Stimulated activated CD4-positive, alpha-beta T cell treated with anti-CD3 and anti-CD28 coated beads, Interleukin-2, amount 100 ng/mL, for 4 hours (primary cell): Measurements from ENCODE around the gene TMEM236.
"Not testable (repeated sequence)": the region's sequence is repeated elsewhere in the genome, so short reads cannot be mapped to it uniquely, and the experiment has no call there.

ENCODE experiments used
- DNase-seq: peaks from one replicate; pipeline ENCODE4 v3.0.0-alpha.2; 2020; ENCODE audit warnings: low read depth

The TMEM236 gene

GRCh38 chr10:17751781-17752445, at the start of gene TMEM236:
TSS of gene TMEM236 (plus strand) at chr10:17752201. CDS start at chr10:17752296, 95 bp downstream.
- no peak for DNase-seq

GRCh38 chr10:17703706-17704105, 48.3 kb upstream of the TMEM236 start:
- no peak for DNase-seq

- no peak for DNase-seq
Observed at GRCh38 chr10:17708821-17709220, 43.2 kb upstream of the TMEM236 start.

- DNase-seq = no peak
Observed at GRCh38 chr10:17709492-17709891, 42.5 kb upstream of the TMEM236 start.

- DNase-seq = no peak
Observed at GRCh38 chr10:17710181-17710580, 41.8 kb upstream of the TMEM236 start.

- DNase-seq = no peak
Observed at GRCh38 chr10:17712053-17712452, 39.9 kb upstream of the TMEM236 start.

- no peak for DNase-seq
Observed at GRCh38 chr10:17712717-17713471, 39.1 kb upstream of the TMEM236 start.

- DNase-seq = no peak
Observed at GRCh38 chr10:17713758-17714157, 38.2 kb upstream of the TMEM236 start.

- DNase-seq = no peak
Observed at GRCh38 chr10:17716161-17716560, 35.8 kb upstream of the TMEM236 start.

- DNase-seq = not testable (repeated sequence)
Observed at GRCh38 chr10:17722317-17723014, 29.5 kb upstream of the TMEM236 start.

GRCh38 chr10:17725703-17726102, 26.3 kb upstream of the TMEM236 start:
- DNase-seq = no peak

- DNase-seq = no peak
Observed at GRCh38 chr10:17729630-17730029, 22.4 kb upstream of the TMEM236 start.

GRCh38 chr10:17730667-17731066, 21.3 kb upstream of the TMEM236 start:
- DNase-seq = no peak

GRCh38 chr10:17731331-17732020, 20.5 kb upstream of the TMEM236 start:
- no peak for DNase-seq

- DNase-seq = no peak
Observed at GRCh38 chr10:17733620-17734019, 18.4 kb upstream of the TMEM236 start.

GRCh38 chr10:17734432-17735080, 17.4 kb upstream of the TMEM236 start:
- no peak for DNase-seq

- no peak for DNase-seq
Observed at GRCh38 chr10:17735166-17735941, 16.6 kb upstream of the TMEM236 start.

- DNase-seq = no peak
Observed at GRCh38 chr10:17736223-17736622, 15.8 kb upstream of the TMEM236 start.

- DNase-seq = no peak
Observed at GRCh38 chr10:17737027-17737965, 14.7 kb upstream of the TMEM236 start.

GRCh38 chr10:17740668-17741067, 11.3 kb upstream of the TMEM236 start:
- no peak for DNase-seq
